Body of pancreas (tissue), 4 donors: ENCODE results near the gene DAPK2. TPM values are rescaled to one million over a fixed set of nuclear protein-coding genes. Genes with fewer than 3 reads are reported as not detected.

Experiments
- ATAC-seq: fragments of 150-250 bp; one replicate; pipeline ENCODE4 v1.9.1; 2016
- DNase-seq, 4 donors: peaks; one replicate each; pipeline ENCODE4 v3.0.0-alpha.2; 2019
- H3K27ac ChIP-seq, 4 donors: fragments of 200-600 bp; sonication (generic); 1 replicate in 3 of 4; 2 replicates in 1 of 4; pipeline versions ENCODE4 v1.5.1 to v1.6.1; 2016 to 2019; ENCODE audit warnings: mild to moderate bottlenecking in 1 of 4, mixed read lengths in 1 of 4, moderate library complexity in 1 of 4
- H3K27me3 ChIP-seq, 2 donors: fragments of 200-600 bp; sonication (generic); one replicate each; pipeline ENCODE4 v1.6.0; 2016; ENCODE audit warnings: mild to moderate bottlenecking in 1 of 2
- H3K36me3 ChIP-seq, 2 donors: fragments of 200-600 bp; sonication (generic); replicated peaks in 1 of 2; 2 replicates each; pipeline ENCODE4 v1.5.1; 2016; ENCODE audit warnings: low read depth in 2 of 2; ENCODE audit not compliant: insufficient read depth in 1 of 2
- H3K4me1 ChIP-seq: fragments of 200-600 bp; sonication (generic); one replicate; pipeline ENCODE4 v1.6.0; 2016
- H3K4me3 ChIP-seq, 2 donors: fragments of 200-600 bp; sonication (generic); 1 replicate in 1 of 2; 2 replicates in 1 of 2; pipeline ENCODE4 v1.5.1; 2016 to 2019
- H3K9me3 ChIP-seq, 3 donors: fragments of 200-600 bp; sonication (generic); 1 replicate in 2 of 3; 2 replicates in 1 of 3; pipeline ENCODE4 v1.5.1; 2016
- POLR2A ChIP-seq, 3 donors: fragments of 450-650 bp; IDR thresholded peaks; one replicate each; pipeline ENCODE4 v1.6.1; 2016; ENCODE audit warnings: antibody characterized with exemption in 3 of 3, mild to moderate bottlenecking in 2 of 3
- WGBS, 2 donors: methylation state at CpG; one replicate each; pipeline ENCODE4 v1.1.5; 2017; 5-methylcytosine and 5-hydroxymethylcytosine counted together
- intact Hi-C: fragments of 100-400 bp; cut with DNase I; formaldehyde crosslinking; loops from one replicate; pipeline ENCODE4 v1.15.1; 2023
- total RNA-seq, 2 donors: library from RNA; depleted of rRNA; stranded (reverse); fragments of >200 nt; gene quantifications; one replicate each; pipeline ENCODE4 v1.1.0, GENCODE V29; 2016
- TF ChIP-seq, protein P1 (sequence below), 7 experiments: fragments of 450-650 bp in 4 of 7; fragments of 200-600 bp in 3 of 7; sonication (generic) in 3 of 7; IDR thresholded peaks; one replicate each; pipeline ENCODE4 v1.5.1; 2016 to 2019; ENCODE audit warnings: antibody characterized with exemption in 7 of 7

DAPK2 gene
- total RNA-seq, 2 donors from 2014 or later = 2.9 to 5.9 TPM

DNA sequence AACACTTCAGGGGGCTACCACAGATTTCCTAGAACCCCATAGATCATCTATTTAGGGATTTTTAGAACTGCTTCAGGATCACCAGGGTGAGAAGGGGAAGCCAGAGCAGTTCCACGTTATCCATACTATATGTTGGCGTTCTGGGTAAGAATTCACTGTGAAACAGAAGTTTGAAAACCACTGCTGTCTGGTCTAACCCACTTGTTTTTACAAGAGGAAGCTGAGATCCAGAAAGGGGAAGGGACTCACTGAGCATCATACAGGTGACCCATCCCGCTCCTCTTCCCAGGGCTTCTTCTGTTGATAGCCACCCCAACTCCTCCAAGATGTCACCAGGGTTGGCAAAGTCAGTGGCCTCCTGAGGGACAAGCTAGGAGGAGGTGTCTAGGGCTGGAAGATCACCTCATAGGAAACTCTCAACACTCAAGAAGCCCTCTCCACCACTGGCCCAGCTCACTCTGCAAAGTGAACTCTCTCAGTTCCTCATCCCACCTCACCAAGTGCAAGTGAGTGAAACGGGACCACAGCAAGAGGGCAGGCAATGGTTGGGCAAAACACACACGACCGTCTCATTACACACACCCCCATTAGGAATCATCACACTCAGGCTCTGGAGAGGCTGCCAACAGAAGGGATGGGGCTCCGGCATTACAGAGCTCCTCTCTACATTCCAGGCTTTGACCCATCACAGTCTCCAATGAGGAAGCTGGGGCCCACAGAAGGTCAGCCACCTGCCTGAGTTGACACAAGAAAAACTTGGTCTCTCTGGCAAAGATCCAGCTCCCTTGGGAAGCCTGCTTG, 1.8 kb downstream of the DAPK2 start:
- intact Hi-C loops = loop anchor here (5.0 kb wide), 1 partner anchor 97 kb away; no protein-coding TSS in a partner anchor
- Histone ChIP-seq H3K9me3 (no peaks in the 10 kb centered on the region), H3K27ac (no peak overlapping the region), H3K36me3 (no peaks in the 10 kb centered on the region), H3K4me1 (peaks cover 22% of the 10 kb centered on the region), H3K4me3 (no peak overlapping the region), H3K27me3 (no peaks in the 10 kb centered on the region)
- ATAC-seq (no peak), DNase-seq (peak in 2 of 4 donors; percentile 25 to 28)
- TF ChIP-seq POLR2A (IDR thresholded peaks at IDR 0.05) = no peak
- TF ChIP-seq, protein P1, sequence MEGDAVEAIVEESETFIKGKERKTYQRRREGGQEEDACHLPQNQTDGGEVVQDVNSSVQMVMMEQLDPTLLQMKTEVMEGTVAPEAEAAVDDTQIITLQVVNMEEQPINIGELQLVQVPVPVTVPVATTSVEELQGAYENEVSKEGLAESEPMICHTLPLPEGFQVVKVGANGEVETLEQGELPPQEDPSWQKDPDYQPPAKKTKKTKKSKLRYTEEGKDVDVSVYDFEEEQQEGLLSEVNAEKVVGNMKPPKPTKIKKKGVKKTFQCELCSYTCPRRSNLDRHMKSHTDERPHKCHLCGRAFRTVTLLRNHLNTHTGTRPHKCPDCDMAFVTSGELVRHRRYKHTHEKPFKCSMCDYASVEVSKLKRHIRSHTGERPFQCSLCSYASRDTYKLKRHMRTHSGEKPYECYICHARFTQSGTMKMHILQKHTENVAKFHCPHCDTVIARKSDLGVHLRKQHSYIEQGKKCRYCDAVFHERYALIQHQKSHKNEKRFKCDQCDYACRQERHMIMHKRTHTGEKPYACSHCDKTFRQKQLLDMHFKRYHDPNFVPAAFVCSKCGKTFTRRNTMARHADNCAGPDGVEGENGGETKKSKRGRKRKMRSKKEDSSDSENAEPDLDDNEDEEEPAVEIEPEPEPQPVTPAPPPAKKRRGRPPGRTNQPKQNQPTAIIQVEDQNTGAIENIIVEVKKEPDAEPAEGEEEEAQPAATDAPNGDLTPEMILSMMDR (IDR thresholded peaks at IDR 0.05) = no peak
- 90 to 91% methylated on average over 6 to 7 of the region's 7 CpGs for WGBS, 2 donors

DNA sequence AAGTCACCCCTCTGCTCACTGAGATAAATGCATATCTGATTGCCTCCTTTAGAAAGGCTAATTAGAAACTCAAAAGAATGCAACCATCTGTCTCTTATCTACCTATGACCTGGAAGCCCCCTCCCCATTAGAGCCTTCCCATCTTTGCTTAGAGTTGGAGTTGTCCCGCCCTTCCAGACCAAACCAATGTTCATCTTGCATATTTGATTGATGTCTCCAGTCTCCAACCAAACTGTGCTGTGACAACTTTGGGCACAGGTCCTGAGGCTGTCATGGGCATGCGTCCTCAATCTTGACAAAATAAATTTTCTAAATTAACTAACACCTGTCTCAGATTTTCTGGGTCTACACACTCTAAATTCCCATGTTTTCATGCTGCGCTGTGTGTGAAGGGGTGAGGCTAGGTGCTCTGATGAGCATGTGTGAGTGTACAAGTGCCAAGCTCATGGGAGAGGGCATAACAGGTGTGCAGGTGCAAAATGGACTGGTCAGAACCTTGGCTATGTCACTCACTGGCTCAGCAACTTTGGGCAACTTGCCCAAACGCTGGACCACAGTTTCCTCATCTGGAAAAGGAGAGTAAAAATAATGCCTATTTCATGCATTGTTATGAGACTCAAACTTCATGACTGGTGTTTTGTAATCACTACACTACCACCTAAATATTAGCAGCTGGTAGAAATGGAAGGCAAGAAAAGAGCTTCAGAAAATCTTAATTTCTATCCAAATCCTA, 7.2 kb downstream of the DAPK2 start:
- intact Hi-C loops = no loop called here
- Histone ChIP-seq H3K4me3 (no peak overlapping the region), H3K4me1 (no peaks in the 10 kb centered on the region), H3K36me3 (no peaks in the 10 kb centered on the region), H3K27me3 (no peaks in the 10 kb centered on the region), H3K27ac (no peak overlapping the region), H3K9me3 (no peaks in the 10 kb centered on the region)
- ATAC-seq (no peak), DNase-seq (no peak)
- 87 to 89% methylated on average over 4 of the region's 4 CpGs for WGBS, 2 donors
- TF ChIP-seq POLR2A (IDR thresholded peaks at IDR 0.05) = no peak
- TF ChIP-seq, protein P1 (IDR thresholded peaks at IDR 0.05) = no peak

DNA sequence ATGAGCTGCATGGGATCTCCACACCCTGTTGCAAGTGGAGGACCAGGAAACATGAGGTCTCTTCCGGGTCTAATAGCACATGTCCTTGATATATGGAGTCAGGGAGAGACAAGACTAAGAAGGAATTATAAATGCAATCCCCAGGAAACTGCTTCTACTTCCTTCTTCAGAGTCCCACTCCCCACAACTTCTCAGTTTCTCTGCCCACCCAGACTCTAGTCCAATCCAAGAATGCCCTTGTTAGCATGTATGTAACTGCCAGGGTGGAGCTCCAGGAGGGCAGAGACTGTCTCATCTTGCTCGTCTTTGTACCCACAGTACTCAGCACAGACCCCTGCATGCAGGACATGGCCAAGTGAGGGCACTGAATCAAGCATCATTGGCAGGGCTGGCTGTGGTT, 8.3 kb downstream of the DAPK2 start:
- H3K36me3 ChIP-seq = no peaks in the 10 kb centered on the region
- DNase-seq = no peak
- H3K4me1 ChIP-seq = no peaks in the 10 kb centered on the region
- no peak for ATAC-seq
- no peaks in the 10 kb centered on the region for H3K27me3 ChIP-seq
- no peak overlapping the region for H3K27ac ChIP-seq
- intact Hi-C loops = no loop called here
- WGBS, 2 donors = 35 to 38% methylated on average over 2 of the region's 2 CpGs
- TF ChIP-seq, protein P1 (IDR thresholded peaks at IDR 0.05) = no peak
- TF ChIP-seq POLR2A (IDR thresholded peaks at IDR 0.05) = no peak
- no peak overlapping the region for H3K4me3 ChIP-seq
- no peaks in the 10 kb centered on the region for H3K9me3 ChIP-seq

- Histone ChIP-seq H3K4me3 (no peak overlapping the region), H3K36me3 (no peaks in the 10 kb centered on the region), H3K9me3 (no peaks in the 10 kb centered on the region), H3K27me3 (no peaks in the 10 kb centered on the region), H3K4me1 (no peaks in the 10 kb centered on the region), H3K27ac (no peak overlapping the region)
- intact Hi-C loops = no loop called here
- DNase-seq (no peak), ATAC-seq (no peak)
- TF ChIP-seq, protein P1 (IDR thresholded peaks at IDR 0.05) = no peak
- no peak for TF ChIP-seq POLR2A (IDR thresholded peaks at IDR 0.05)
- WGBS, 2 donors = 81 to 93% methylated on average over 3 of the region's 3 CpGs
These were observed 9.2 kb downstream of the DAPK2 start for GRCh38 chr15:64037116-64037515.
